Stimulated activated CD8-positive, alpha-beta memory T cell treated with anti-CD3 and anti-CD28 coated beads, Interleukin-4, amount 100 ng/mL, for 1 hour (primary cell): Measurements from ENCODE around the gene CMSS1.

Experiments used
- DNase-seq, 2 donors: peaks; one replicate each; pipeline ENCODE4 v3.0.0-alpha.2; 2020; ENCODE audit warnings: low read depth in 2 of 2, low spot score in 1 of 2

CMSS1 gene

DNA sequence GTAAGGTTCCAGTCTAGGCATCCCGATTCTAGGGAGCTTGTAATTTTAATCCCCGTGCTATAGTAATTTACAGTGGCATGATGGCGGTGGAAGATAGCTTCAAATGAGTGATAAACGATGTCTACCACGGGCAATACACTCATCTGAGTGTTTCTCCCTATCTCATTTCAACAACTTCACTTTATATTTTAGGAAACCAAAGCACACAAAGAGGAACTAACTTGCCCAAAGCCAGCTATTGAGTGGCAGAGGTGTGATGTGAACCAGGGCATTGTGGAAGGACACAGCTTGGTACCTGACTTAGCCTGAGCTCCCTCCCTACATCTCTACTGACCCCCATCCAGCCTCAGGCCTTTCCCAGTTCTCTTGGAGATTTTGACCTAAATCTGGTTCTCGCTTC is 313.6 kb downstream of the CMSS1 start:
- no peak for DNase-seq

DNA sequence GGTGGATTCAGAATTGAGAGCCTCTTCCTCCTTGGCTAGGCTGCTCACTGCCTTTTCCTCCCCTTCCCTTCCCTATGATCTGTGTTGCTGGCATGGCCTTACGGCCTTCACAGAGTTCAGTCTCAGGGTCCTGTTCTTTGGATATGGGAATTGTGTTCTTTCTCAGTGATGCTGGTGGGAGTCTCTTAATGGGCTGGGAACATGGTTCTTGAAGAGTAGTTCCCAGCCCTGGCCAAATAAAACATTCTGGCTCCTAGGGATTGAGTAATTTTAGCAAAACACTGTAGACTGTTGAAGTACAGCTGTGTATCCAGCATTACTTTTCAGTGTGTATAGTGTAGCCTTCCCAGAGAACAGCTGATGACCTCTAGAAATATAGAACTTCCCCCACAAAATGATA is 319.3 kb downstream of the CMSS1 start:
- no peak for DNase-seq

DNA sequence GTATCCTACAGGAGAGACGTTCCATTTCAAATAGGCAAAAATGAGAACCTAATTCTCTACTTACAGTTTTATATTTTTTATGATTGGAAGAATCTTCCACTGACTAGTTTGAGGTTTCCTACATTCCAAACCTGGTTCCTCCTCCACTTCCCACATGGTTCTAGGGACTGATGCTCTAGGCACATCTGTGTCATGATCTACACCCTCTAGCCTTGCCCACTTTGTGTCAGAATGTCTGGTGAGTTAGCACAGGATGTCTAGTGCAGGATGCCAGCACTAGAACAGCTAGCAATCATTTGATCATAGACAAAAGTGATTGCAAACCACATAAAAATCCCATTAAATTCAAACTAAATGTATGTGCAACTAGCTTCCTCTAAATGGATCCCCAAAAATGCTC is 323.3 kb downstream of the CMSS1 start:
- no peak for DNase-seq

DNA sequence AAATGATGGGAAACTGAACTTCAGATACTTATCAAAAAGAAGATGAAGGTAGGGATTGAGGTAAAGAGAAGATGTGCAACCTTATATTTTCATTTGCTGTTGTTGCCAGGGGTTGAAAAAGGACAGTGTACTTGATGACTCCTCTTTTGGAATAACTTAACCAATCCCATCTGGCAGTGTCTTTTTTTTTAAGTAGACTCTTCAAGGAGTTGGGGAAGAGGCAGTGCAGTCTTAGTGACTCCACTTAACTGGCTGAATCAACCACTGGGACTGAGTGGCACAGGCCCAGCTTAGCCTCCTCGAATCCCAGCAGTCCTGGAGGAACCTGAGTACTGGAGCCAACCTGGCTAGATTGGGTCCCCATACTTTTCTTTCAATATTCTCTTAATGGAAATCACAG is 323.9 kb downstream of the CMSS1 start:
- no peak for DNase-seq

DNA sequence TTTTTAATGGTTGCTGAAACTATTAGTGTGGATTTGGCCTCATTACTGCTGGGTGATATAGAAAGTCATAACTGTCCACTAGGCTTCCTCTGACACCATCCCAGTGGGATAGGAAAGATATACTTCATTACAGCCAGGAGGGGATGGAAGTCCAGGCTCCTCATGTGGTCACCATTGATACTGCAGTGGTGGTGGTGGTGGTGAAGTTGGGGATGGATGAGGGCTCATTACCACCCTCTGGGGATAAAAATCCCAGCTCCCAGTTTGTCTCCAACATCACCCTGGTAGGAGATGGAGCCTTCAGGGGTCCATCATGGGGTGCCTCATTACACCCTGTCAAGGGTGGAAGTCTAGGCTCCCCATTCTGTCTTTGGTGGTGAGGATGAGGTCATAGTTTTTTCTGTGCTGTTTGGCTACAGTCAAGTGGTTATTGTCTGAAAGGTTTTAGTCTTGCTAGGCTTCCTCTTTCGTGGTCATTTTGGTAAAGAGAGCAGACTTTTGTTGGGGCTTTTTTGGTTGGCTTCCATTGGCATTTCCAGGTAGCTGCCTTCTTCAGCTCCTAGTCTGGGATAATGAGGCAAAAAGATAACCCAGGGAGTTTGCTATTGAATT is 326.7 kb downstream of the CMSS1 start:
- no peak for DNase-seq

DNA sequence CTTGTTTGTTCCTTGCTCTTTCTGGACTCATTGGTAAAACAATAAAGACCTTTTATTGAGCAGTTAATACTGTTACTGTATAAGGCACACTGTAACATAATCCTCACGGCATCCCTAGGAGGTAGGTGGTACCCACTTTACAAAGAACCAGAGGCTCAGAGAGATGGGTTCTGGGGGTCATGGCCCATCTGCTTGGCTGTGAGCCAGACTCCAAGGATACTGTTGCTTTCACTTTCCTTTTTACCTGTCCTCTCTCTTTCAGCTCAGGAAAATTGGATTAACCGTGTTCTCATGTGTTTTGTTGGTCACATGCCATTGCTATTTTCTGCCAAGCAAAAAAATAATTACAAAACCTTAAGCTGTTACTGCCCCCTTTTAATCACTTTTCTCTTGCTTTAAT is 331.5 kb downstream of the CMSS1 start:
- DNase-seq: no peak

DNA sequence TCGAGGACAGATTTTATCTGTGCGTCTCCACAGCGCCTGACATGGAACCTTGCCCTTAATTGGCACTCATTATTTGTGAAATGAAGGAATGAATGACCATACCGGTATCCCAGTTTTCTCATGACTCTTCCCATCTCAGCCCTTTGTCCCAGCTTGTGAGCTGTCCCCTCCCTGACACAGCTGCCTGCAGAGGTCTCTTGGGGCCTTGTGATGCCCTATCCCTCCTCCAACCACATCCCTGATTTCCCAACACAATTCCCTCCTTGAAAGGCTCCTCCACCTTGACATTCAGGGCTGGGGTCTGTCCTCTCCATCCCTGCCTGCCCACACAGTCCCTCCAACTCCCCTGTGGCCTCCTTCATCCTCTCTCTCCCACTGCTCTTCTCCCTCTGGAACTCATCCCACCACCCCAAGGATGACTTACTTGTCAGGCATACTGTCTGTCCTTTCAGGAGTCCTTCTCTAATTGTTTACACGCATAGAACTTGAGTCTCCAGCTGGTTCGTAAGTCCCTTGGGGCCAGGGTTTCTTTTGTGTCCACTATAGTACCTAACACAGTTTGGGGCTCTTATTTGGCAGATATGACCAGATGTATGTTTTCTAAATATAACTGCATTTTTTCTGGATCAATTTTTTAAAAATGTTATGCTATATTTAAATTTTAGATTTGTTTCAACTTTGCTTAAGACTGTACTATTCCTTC is 332.2 kb downstream of the CMSS1 start:
- no peak for DNase-seq

DNA sequence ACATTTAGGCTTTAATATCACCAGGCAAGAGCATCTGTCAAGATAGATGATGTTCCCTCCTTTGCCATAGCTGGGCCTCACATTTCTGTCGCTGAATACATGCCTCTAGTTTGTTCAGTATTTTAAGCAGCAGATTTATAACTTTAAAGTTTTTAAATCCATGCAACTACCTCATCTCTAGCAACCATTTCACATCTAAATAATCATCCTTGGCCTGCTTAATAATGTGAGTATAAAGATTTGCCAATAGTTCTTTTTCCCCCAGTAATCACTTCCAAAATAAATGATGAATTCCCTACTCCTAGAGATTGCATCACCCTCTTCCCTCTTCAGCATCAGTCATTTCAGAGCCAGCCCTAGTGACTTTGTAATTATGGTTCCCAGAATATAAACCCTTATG is 332.8 kb downstream of the CMSS1 start:
- DNase-seq: no peak

DNA sequence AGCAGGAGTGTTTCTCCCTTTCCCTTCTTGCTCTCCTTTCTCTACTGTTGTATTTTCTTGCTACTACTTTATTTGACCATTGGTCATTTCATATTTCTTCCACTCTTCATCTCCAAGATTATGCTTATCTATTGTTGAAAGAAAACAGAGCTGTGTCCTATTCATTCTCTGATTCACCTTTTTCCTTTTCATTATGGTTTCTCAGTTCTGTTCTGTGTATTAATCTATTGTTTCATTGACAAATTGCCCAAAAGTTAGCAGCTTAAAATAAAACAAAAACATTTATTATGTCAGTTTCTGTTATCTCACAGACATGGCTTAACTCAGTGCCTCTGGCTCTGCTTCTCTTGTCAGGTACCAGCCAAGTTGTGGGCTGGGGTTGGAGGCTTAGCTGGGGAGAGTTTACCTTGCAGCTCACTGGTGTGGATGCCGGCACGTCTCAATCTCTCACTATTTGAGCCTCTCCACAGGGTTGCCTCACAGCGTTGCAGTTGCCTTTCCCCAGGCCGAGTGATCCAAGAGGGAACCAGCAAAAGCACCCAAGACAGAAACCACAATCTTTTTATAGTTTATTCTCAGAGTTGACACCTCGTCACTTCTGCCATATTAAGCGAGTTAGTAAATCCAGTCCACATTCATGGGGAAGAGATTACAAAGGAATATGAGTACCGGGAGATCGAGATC is 333.5 kb downstream of the CMSS1 start:
- no peak for DNase-seq

DNA sequence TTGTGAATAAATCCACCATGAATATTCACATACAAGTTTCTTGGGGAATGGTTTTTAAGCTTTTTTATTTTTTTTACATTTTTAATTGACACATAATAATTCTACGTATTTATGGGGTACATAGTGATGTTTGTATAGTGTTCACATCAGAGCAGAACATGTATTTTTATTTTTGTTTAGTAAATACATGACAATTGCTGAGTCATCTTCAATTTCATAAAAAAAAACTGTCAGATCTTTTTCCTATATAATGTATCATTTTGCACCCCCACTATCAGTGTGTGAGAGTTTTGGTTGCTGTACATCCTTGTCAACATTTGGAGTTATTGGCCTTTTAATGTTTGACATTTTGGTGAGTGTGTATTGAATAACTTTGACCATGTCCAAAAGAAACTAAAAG is 336.5 kb downstream of the CMSS1 start:
- no peak for DNase-seq

DNA sequence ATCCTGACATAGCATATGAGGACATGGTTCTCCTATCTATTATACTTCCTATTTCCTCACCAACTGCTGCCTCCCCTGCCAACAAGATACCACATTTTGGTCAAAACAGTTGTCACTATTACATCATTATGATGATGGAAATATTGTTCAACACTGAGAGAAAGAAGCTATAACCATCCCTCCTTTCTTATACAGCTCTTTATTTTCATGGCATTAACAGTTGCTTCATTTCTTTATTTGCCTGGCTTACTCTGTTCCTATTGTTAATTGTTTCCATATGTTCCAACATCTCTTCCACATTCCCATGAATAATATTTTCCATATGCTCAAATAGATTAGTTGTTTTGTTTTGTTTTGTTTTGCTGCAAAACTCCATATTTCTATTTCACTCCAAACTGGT is 337.5 kb downstream of the CMSS1 start:
- DNase-seq: no peak

DNA sequence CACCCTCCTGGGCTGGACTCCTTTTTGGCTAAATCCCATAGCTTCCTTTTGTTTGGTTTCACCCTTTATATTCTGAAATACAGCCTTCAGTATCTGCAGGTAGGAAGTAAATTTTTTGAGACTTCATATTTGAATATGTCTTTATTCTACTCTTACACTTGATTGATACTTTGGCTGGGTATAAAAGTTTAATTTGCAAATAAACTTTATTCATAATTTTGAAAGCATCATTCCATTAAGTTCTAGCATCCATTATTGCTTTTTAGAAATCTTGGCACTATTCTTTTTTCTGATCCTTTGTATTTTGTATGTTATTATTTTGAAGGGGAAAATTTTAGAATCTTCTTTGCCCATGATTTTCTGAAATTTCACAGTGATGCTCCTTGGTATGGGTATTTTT is 337.9 kb downstream of the CMSS1 start:
- DNase-seq: no peak

DNA sequence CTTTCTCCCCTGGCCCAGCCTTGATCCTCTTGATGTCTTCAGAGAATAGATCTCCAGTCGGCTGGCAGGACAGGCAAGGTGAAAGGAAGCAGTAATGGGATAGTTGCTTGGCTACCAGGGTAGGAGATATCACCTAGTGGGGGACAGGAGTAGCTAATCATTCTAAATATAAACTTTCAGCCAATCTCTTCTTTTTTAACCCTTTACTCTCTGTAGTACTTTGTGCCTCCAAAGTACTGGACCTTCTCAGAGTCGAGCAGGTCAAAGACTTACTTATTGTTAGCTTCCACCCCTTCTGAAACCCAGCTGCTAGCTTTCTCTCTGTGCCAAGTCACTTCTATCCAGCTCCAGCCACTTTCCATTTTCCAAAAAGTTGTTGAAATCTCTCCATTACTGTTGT is 340.0 kb downstream of the CMSS1 start:
- DNase-seq: no peak

DNA sequence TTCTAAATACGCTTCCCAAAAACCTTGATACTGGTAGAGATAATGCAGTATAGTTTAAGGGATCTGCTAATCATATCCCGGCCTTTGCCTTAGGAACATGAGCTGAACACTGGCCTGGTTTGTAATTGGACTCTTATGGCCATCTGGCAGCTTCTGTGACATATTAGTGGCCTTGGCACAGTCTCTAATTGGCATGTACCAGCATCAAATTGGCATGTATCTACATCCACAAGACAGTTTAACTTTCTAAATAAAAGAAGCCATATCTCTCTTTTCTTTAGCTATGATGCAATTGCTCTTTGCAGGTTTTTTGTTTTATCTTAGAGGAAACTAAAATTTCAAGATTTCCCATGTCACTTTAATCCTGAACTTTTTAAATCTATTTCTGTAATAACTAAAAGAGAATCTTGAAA is 341.3 kb downstream of the CMSS1 start:
- no peak for DNase-seq

DNA sequence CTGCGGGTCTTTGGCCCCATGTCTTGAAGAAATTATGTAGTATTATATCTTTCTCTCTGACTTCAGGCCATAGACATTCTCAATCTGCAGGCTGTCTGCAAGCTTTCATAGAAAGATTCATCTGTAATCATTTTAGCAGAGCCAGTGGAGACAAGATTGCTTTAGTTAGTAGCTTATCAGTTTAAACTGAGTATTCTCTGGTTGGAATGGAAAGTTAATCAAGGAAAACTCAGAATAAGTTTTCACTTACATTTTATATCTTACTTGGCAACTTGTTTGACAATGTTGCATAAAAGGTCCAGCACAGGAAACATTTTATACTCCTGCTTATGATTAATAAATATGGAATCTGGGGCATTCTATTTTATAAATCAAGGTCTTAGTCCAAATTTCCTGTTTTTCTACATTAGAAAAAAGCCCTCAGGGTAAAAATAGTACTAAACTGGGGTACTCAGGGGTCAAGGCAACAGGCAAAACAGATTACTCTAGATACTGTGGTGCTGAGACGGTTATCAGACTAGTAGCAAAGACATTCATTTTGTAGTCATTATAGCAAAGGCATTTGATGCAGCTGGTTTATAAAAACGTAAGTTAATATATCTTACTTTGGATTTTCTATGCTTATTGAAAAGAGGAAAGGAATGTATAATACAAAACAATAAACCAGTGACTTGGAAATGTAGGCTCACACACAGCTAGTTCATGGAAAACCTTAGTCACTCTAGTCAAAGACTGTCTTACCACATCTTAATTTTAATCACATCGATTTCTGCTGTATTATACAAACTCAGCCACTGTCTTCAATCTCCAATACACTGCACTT is 341.9 kb downstream of the CMSS1 start:
- no peak for DNase-seq

DNA sequence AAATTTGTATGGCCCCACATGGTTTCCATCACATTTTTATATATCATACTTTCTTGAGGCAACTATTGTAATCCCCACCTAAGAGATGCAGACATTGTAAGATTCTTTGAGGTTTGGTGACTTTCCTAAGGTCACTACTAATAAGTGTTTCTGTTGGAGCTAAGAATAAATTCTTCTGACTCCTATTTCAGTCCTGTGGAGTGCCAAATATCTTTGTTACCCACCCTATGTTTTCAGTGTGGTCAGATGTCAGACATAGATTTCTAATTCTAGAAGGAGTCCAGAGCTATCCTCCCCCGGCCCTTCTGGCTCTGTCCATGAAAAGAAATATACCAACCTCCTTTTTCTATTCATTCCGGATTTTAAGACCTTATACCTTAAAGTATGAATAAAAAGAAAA is 342.9 kb downstream of the CMSS1 start:
- DNase-seq: no peak

DNA sequence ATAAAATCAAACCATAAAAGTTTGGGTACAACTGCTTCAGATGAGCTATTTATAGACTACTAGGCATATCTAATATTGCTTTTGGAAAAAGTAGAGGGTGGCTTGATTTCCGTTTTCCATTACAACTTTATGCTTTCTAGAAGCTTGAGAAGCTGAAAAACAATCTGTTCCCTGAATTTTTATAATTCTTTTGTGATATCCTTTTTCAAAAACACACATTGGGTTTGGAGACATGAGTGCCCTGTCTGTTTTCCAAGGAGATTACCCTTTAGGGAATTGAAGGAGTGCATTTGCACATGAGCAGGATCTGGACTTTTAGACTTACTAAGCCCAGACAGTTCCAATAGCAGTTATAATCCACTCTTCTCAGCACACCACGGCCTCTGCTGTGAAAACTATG is 346.1 kb downstream of the CMSS1 start:
- no peak for DNase-seq

DNA sequence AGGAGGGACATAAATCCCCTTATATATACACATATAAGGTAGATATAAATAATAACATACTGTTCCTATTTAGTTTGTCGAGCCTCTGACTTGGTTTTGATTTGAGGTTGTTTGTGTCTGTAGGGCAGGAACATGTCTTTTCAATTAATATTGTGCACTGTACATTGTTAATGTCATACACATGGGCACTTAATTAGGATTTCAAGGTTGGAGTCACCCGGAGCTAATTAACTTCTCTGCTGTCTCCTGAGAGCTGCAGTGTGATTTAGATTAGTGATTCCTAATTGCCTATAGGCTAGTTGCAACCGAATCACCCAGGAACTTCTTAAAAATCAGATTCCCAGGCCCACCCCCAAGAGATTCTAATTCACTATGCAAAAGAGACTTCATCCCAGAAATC is 347.1 kb downstream of the CMSS1 start:
- DNase-seq: no peak

DNA sequence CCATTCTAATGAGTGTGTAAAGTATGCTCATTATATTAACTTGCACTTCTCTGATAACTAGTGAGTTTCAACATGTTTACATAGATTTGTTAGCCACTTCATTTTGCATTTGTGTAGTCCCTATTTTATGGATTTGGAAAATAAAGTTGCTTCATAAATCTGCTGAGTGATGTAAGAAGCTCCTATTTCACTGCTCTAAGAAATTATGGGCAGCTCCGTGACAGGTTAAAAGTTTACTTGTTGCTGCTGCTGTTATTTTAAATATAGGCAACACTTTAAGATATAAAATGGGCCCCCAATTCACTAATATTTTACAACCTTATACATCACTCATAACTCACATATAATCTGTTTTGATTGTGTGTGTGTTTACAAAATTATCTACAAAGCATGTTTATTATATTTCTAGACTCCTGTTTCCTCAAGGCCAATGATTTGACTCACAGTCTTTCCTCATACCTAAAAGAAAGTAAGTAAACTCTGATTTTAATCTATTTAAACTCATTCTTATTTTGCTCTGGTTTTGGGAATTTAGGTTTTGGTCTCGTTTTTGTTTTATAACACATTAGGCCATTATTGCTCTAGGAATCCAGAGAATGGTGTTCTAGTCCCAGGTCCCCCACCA is 348.4 kb downstream of the CMSS1 start:
- DNase-seq: no peak

DNA sequence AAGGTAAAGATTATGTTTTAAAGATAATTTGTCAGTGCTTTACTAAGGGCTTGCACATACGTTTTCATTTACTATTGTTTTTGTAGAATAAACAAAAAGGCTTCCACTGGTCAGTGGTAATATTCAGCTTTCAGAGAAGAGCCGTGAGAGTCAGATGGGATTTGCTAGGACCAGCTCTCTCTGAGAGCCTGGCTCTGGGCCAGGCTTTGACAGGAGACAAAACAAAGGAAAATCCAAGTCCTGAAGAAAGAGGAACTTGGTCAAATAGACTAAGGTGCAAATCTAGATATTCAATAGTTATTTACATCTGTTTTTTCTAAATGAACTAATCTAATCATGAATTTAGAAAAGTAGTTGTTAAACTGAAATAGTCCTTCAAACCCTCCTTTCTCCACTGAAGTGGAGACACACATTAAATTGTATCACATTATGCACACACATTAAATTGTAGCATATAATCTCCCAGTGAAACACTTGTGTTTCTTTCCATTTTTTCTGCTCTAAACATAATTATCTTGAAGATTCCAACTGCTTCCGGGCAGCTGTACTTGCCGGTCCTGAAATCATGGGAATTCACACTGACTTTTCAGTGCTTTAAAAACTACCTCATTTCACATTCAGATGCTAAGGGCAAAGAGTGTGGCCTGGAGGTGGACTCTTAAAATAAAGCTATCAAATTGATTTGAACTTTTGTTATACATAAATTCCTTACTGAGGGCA is 351.7 kb downstream of the CMSS1 start:
- DNase-seq: no peak

DNA sequence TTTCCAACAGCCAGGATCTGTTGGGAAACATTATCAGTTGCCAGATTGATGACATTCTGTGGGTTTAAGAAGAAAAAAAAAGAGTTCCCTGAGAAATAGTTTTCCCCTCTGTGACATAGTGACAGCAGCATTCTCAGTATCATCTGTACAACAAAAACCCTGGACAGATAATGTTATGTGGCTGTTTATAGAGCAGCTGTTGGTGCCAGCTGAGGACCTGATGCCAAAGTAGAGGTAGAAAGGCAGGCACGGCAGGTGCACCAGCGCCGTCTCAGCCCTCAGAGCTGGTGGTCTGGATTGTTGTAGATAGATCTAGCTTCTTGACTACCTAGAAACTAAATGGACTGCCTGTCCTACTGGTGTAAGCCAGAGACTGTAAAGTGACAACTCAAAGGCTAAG is 352.8 kb downstream of the CMSS1 start:
- DNase-seq: no peak
